ENCODE data around the gene IPMK.

DNA sequence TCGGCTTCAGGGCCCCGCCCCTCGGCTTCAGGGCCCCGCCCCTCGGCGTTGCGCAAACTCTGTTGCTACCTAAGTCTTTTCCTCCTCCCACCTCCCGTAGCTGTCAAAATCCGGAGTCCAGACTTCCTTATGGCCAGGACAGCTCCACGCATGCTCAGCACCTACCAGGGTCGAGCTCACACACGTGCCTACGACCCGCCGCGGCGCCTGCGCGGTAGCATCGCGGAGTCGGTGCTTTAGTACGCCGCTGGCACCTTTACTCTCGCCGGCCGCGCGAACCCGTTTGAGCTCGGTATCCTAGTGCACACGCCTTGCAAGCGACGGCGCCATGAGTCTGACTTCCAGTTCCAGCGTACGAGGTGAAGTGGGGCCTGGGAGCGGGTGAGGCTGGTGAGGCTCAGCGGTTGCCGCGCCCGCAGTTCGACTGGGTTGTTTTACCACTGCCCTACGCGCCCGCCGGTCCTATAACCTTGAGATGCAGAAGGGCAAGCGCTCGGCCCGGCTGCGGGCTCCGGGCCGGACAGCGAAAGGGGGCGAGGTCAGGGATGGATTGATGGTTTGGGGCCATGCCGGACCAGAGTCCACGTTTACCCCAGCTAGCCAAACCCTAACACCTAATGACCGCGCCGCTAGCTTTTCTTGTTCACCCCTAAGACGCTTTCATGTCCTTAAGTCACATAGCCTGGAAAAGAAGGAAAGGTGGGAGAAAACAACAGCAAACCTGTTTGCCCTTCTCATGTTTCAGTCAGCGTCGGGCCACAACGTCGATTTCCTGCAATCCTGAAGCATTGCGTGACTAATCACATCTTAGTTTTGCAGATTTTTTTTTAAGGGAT is 1.5 kb upstream of the IPMK start, which contains the start of gene CISD1:
- TF ChIP-seq, protein P1, sequence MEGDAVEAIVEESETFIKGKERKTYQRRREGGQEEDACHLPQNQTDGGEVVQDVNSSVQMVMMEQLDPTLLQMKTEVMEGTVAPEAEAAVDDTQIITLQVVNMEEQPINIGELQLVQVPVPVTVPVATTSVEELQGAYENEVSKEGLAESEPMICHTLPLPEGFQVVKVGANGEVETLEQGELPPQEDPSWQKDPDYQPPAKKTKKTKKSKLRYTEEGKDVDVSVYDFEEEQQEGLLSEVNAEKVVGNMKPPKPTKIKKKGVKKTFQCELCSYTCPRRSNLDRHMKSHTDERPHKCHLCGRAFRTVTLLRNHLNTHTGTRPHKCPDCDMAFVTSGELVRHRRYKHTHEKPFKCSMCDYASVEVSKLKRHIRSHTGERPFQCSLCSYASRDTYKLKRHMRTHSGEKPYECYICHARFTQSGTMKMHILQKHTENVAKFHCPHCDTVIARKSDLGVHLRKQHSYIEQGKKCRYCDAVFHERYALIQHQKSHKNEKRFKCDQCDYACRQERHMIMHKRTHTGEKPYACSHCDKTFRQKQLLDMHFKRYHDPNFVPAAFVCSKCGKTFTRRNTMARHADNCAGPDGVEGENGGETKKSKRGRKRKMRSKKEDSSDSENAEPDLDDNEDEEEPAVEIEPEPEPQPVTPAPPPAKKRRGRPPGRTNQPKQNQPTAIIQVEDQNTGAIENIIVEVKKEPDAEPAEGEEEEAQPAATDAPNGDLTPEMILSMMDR (conservative IDR thresholded peaks at IDR 0.05 in 1 of 2, IDR thresholded peaks at IDR 0.05 in 1 of 2; ENCODE audit: extremely low read depth in 1 of 2, insufficient read depth in 1 of 2, low read depth in 1 of 2, low read length in 2 of 2) = no peak
- TF ChIP-seq EZH2 (IDR thresholded peaks at IDR 0.05; ENCODE audit: borderline replicate concordance, low read length) = no peak
